Measurements from ENCODE around the gene MAP1LC3B.

MAP1LC3B gene

DNA sequence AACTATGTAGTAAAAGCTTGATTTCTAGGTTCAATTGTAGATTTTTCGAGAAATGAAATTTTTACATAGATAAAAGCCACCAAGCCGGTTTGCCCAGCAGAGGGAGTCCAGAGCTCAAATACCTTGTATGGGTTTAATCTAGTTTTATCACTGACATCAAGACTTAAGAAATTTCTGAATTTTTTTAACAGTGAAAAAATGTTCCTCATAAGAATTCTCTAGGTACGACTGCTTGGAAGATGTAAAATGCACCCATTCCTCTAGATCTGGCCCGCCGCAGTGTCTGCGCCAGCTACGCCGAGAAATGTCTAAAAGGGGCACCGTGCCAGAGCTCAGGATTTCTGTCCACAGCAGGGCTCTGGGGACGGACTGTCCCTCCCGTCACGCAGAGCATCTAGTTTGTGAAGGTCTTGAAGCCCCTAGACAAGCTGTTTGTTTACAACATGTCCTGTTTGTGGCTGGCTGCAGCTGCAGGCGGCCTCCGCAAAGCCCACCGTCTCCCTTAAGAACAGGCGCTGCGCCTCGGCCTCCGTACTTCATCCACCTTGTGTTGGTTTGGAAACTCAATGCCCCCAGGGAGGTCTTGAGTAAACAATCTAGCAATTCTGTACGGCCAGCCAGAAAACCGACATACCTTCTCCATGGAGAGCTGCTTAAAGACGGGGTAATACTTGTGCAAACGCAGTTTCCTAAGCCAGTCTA lies 24.8 kb downstream of the MAP1LC3B start:
- no peaks in the 10 kb centered on the region for H3K27me3 ChIP-seq (ENCODE audit: control insufficient read depth, insufficient read depth, low read length)
- no peak overlapping the region for H3K9ac ChIP-seq (ENCODE audit: low read length)
- no peak overlapping the region for H3K4me3 ChIP-seq (ENCODE audit: low read length)
- H3K9me3 ChIP-seq (ENCODE audit: control insufficient read depth, low read depth, low read length) = no peaks in the 10 kb centered on the region
- H3K4me1 ChIP-seq (ENCODE audit: control insufficient read depth, low read depth, low read length) = no peaks in the 10 kb centered on the region
- H3K27ac ChIP-seq (ENCODE audit: low read length) = no peak overlapping the region
- peaks cover 45% of the 10 kb centered on the region for H3K36me3 ChIP-seq (ENCODE audit: control insufficient read depth, low read depth, low read length)

DNA sequence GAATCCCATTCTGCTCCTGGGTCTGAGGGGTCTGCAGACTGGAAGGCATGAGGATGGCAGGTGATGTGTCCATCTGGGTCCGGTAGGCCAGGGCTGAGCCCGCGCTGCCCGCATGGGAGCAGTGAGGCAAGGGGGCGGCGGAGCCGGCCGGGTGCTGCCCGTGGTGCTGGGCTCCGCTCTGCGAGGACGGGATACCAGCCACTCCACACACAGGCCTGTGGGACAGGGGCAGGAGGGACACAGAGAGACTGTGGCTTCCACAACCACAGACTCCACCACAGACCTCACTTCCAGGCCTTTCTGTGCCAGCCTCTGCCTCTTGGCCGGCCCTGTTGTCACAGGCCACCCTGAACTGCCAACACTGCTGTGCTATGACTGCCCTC lies 25.4 kb downstream of the MAP1LC3B start:
- H3K36me3 ChIP-seq (ENCODE audit: control insufficient read depth, low read depth, low read length) = peaks cover 40% of the 10 kb centered on the region

DNA sequence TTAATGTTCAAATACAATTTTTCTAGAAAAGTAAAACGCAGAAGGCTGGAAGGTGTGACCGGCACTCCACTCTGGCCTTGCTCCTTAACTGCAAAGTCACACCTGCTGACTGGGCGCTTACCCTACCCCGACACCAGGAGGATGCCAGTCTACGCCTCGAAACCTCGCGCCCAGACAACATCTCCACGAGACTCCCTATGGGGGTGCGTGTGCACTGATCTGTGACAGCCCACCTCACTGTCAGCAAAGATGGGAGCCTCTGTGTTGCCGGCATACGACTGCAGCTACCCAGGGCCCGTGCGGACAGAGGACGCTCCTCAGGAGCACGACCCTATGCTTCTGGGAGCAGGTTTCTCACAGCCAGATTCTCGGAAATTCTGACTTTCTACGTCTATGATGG lies 26.1 kb downstream of the MAP1LC3B start:
- H3K4me1 ChIP-seq (ENCODE audit: control insufficient read depth, low read depth, low read length) = peaks cover 6% of the 10 kb centered on the region
- H3K9me3 ChIP-seq (ENCODE audit: control insufficient read depth, low read depth, low read length) = no peaks in the 10 kb centered on the region
- H3K27ac ChIP-seq (ENCODE audit: low read length) = no peak overlapping the region
- H3K36me3 ChIP-seq (ENCODE audit: control insufficient read depth, low read depth, low read length) = peaks cover 39% of the 10 kb centered on the region
- no peak overlapping the region for H3K4me3 ChIP-seq (ENCODE audit: low read length)
- H3K27me3 ChIP-seq (ENCODE audit: control insufficient read depth, insufficient read depth, low read length) = no peaks in the 10 kb centered on the region
- no peak overlapping the region for H3K9ac ChIP-seq (ENCODE audit: low read length)

More for the DNA sequence above, 25.4 kb downstream of the MAP1LC3B start:
- Histone ChIP-seq H3K4me1 (ENCODE audit: control insufficient read depth, low read depth, low read length) (no peaks in the 10 kb centered on the region), H3K27me3 (ENCODE audit: control insufficient read depth, insufficient read depth, low read length) (no peaks in the 10 kb centered on the region), H3K4me3 (ENCODE audit: low read length) (no peak overlapping the region), H3K9ac (ENCODE audit: low read length) (no peak overlapping the region), H3K9me3 (ENCODE audit: control insufficient read depth, low read depth, low read length) (no peaks in the 10 kb centered on the region), H3K27ac (ENCODE audit: low read length) (no peak overlapping the region)

DNA sequence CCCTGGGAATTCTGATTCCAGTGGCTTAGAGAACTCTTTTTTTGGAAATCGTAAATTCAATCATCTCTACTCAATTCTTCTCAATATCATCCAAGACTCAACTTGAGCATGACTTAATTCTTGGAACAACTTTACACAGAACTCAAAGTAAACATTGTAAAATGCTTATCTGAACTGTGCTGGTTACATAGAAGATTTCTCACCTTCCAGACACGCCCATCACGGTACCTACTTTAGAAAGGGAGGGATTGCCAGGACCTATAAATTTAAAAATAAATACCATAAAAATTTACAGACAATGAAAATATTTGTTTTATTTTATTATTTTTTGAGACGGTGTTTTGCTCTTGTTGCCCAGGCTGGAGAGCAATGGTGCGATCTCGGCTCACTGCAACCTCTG lies 26.5 kb downstream of the MAP1LC3B start:
- no peaks in the 10 kb centered on the region for H3K27me3 ChIP-seq (ENCODE audit: control insufficient read depth, insufficient read depth, low read length)
- H3K9me3 ChIP-seq (ENCODE audit: control insufficient read depth, low read depth, low read length) = no peaks in the 10 kb centered on the region
- H3K4me3 ChIP-seq (ENCODE audit: low read length) = no peak overlapping the region
- no peak overlapping the region for H3K27ac ChIP-seq (ENCODE audit: low read length)
- H3K36me3 ChIP-seq (ENCODE audit: control insufficient read depth, low read depth, low read length) = peaks cover 38% of the 10 kb centered on the region
- peaks cover 6% of the 10 kb centered on the region for H3K4me1 ChIP-seq (ENCODE audit: control insufficient read depth, low read depth, low read length)
- no peak overlapping the region for H3K9ac ChIP-seq (ENCODE audit: low read length)

DNA sequence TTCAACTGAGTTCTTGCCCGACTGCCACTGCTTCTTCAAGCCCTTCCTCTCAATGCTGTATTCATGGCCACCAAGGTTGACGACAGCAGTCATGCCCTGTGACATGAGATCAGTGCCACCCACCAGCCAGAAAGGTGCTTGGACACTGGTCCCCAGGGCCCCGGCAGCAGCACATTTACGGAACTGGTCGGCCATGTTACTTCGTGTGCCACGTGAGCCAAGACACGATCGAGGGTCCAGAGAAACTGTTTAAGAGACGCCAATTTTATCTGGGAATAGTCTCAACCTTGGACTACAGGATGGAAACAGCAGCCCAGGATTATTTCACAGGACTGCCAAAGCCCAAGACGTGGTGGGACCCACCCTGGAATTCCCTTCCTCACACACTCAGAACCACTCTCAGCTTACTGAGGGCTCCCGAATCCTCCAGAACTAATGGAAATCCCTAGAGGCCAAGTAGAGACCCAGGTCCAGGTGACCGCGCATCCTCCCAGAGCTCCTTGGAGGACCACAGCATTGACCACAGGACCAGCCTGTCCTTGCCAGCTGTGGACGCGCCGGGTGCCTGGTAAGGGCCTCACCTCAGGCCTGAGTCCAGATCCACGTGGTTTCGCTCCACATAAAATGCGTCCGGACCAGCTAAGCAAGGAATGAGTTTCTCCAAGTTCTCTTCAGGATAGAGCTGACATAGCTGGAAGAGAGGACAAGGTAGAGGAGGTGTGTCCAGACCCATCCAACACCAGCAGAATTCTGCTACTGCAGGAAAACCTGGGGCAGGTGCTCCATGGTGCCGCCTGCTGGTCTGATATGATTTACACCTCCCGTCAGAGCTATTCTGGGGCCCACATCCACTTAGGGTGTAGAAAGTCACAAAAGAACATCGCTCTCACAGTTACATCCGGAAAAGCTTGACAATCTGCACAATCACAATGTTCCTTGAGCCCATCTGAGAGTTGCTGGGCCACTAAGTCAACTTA lies 28.2 kb downstream of the MAP1LC3B start:
- Histone ChIP-seq H3K27me3 (ENCODE audit: control insufficient read depth, insufficient read depth, low read length) (no peaks in the 10 kb centered on the region), H3K27ac (ENCODE audit: low read length) (no peak overlapping the region), H3K9me3 (ENCODE audit: control insufficient read depth, low read depth, low read length) (no peaks in the 10 kb centered on the region), H3K4me1 (ENCODE audit: control insufficient read depth, low read depth, low read length) (peaks cover 9% of the 10 kb centered on the region), H3K9ac (ENCODE audit: low read length) (no peak overlapping the region), H3K4me3 (ENCODE audit: low read length) (no peak overlapping the region), H3K36me3 (ENCODE audit: control insufficient read depth, low read depth, low read length) (peaks cover 37% of the 10 kb centered on the region)

DNA sequence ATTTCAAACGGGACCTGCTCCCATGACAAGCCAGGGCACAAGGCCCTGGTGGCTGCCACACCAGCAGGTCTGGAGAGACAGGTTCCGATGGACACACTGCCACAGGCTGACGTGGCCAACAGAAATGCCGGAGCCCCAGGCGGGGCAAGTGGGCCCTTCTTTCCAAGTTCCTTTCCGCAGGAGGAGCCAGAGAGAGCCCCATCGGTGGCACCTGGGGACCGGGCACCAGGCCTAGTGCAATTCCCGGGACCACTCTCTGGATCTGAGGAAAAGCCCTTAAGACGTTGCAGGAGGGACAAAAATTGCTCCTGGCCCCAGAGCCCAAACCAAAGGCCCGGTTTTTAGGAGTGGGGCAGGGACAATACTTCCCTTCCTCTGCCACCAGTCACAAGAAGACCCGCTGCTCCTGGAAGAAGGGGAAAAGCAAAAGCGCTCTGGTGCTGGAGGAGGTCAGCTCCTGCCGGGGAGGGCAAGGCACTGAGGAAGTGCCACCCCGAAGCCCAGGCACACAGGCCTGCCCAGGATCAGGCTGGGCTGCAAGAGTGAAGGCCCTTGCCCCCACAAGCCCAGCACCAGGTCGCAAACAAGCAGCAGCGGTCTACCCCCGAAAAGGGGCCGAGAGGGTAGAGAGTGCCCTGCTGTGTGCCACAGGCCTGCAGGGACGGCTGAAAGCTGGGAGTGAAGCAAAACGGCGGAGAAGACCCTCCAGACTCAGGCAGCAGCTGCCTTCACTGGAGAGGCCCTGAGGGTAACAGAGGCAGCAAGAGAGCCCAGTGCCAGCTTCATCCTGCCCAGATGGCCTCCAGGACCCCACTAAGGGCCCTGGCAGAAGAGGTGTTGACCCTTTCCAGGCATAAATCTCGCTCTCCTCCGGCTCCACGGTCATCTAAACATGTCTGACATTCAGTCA lies 29.1 kb downstream of the MAP1LC3B start:
- no peak overlapping the region for H3K27ac ChIP-seq (ENCODE audit: low read length)
- H3K27me3 ChIP-seq (ENCODE audit: control insufficient read depth, insufficient read depth, low read length) = no peaks in the 10 kb centered on the region
- H3K36me3 ChIP-seq (ENCODE audit: control insufficient read depth, low read depth, low read length) = peaks cover 31% of the 10 kb centered on the region
- no peak overlapping the region for H3K9ac ChIP-seq (ENCODE audit: low read length)
- no peaks in the 10 kb centered on the region for H3K9me3 ChIP-seq (ENCODE audit: control insufficient read depth, low read depth, low read length)
- no peak overlapping the region for H3K4me3 ChIP-seq (ENCODE audit: low read length)
- H3K4me1 ChIP-seq (ENCODE audit: control insufficient read depth, low read depth, low read length) = peaks cover 16% of the 10 kb centered on the region

DNA sequence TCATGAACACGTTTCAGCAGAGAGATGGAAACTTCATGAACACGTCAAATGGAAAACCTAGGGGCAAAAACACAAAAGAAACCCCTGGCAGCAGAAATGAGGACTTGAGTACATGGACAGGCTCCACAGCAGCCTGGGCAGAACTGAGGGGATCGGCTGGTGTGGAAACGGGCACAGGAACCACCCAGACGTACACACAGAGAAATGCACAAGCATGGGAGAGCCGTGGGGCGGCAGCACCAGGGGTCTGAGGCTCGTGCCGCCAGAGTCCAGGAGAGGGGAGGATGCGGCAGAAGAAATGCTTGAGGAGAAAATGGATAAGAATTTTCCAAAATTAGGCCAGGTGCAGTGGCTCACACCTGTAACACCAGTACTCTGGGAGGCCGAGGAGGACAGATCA lies 30.0 kb downstream of the MAP1LC3B start:
- Histone ChIP-seq H3K27me3 (ENCODE audit: control insufficient read depth, insufficient read depth, low read length) (no peaks in the 10 kb centered on the region), H3K9ac (ENCODE audit: low read length) (no peak overlapping the region), H3K9me3 (ENCODE audit: control insufficient read depth, low read depth, low read length) (no peaks in the 10 kb centered on the region), H3K4me1 (ENCODE audit: control insufficient read depth, low read depth, low read length) (peaks cover 25% of the 10 kb centered on the region), H3K4me3 (ENCODE audit: low read length) (no peak overlapping the region), H3K36me3 (ENCODE audit: control insufficient read depth, low read depth, low read length) (peaks cover 22% of the 10 kb centered on the region), H3K27ac (ENCODE audit: low read length) (no peak overlapping the region)

DNA sequence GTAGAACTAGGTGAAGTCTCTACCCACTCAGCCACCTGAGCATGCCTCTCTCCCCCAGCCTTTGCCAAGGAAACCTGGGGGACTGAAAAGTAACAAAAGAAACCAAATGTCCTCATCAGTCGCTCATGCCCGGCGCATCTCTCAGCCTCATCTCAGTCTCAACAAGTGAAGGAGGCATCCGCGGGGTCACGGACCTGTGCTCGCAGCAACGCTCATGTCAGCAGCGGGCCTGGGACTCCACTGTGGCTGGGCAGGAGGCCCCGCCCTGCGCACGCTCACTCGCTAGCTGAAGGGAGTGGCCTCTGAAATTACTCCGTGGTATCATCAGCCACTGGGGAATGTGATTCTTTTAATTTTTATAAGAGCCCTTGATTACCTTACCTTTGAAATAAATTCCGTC lies 31.3 kb downstream of the MAP1LC3B start:
- Histone ChIP-seq H3K9me3 (ENCODE audit: control insufficient read depth, low read depth, low read length) (no peaks in the 10 kb centered on the region), H3K36me3 (ENCODE audit: control insufficient read depth, low read depth, low read length) (peaks cover 19% of the 10 kb centered on the region)

DNA sequence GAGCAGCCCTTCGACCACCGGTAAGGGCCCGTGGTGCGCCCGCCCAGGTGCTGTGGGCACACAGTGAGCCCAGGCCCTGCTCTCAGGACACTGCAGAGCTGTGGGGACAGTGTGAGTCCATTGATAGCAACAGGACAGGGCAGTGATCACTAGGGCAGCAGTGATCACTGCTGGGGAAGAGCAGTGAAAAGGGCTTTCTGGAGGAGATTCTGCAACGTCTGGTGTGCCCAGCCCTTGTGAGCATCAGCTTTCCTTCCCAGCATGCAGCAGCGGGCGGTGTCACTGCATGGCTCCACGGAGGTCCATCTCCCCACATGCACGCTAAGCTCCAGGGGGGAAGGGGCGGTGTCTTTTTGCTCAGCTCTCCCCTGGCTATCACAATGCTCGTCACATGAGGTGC lies 32.1 kb downstream of the MAP1LC3B start:
- no peaks in the 10 kb centered on the region for H3K9me3 ChIP-seq (ENCODE audit: control insufficient read depth, low read depth, low read length)
- H3K36me3 ChIP-seq (ENCODE audit: control insufficient read depth, low read depth, low read length) = peaks cover 22% of the 10 kb centered on the region
- H3K27ac ChIP-seq (ENCODE audit: low read length) = no peak overlapping the region
- no peak overlapping the region for H3K4me3 ChIP-seq (ENCODE audit: low read length)
- H3K4me1 ChIP-seq (ENCODE audit: control insufficient read depth, low read depth, low read length) = peaks cover 26% of the 10 kb centered on the region
- H3K27me3 ChIP-seq (ENCODE audit: control insufficient read depth, insufficient read depth, low read length) = no peaks in the 10 kb centered on the region
- no peak overlapping the region for H3K9ac ChIP-seq (ENCODE audit: low read length)

More for the DNA sequence above, 31.3 kb downstream of the MAP1LC3B start:
- Histone ChIP-seq H3K4me3 (ENCODE audit: low read length) (no peak overlapping the region), H3K27ac (ENCODE audit: low read length) (no peak overlapping the region), H3K4me1 (ENCODE audit: control insufficient read depth, low read depth, low read length) (peaks cover 26% of the 10 kb centered on the region), H3K27me3 (ENCODE audit: control insufficient read depth, insufficient read depth, low read length) (no peaks in the 10 kb centered on the region), H3K9ac (ENCODE audit: low read length) (no peak overlapping the region)

DNA sequence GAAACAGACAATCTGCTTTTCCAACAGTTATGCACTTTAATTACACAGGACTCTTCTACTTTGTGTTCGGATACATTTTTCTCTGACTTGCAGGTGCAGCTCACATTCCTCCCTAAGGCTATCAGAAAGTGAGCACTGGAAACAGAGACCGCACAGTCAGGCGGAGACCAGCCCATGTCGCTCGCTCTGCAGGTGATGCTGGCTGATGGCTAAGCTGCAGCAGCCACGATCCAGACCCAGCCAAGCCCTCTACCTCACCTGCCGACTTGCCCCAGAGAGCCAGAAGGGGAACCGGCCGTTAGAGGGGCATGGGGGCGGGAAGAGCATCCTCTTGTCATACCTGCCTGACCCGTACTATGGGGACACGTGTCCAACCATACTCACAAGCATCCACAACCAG lies 33.8 kb downstream of the MAP1LC3B start:
- Histone ChIP-seq H3K4me1 (ENCODE audit: control insufficient read depth, low read depth, low read length) (peaks cover 26% of the 10 kb centered on the region), H3K9me3 (ENCODE audit: control insufficient read depth, low read depth, low read length) (no peaks in the 10 kb centered on the region), H3K4me3 (ENCODE audit: low read length) (no peak overlapping the region), H3K36me3 (ENCODE audit: control insufficient read depth, low read depth, low read length) (peaks cover 17% of the 10 kb centered on the region), H3K9ac (ENCODE audit: low read length) (no peak overlapping the region), H3K27ac (ENCODE audit: low read length) (no peak overlapping the region), H3K27me3 (ENCODE audit: control insufficient read depth, insufficient read depth, low read length) (no peaks in the 10 kb centered on the region)

All from iPS-18a (cell line).